ENCODE data around the gene CALHM1.

The CALHM1 gene

DNA sequence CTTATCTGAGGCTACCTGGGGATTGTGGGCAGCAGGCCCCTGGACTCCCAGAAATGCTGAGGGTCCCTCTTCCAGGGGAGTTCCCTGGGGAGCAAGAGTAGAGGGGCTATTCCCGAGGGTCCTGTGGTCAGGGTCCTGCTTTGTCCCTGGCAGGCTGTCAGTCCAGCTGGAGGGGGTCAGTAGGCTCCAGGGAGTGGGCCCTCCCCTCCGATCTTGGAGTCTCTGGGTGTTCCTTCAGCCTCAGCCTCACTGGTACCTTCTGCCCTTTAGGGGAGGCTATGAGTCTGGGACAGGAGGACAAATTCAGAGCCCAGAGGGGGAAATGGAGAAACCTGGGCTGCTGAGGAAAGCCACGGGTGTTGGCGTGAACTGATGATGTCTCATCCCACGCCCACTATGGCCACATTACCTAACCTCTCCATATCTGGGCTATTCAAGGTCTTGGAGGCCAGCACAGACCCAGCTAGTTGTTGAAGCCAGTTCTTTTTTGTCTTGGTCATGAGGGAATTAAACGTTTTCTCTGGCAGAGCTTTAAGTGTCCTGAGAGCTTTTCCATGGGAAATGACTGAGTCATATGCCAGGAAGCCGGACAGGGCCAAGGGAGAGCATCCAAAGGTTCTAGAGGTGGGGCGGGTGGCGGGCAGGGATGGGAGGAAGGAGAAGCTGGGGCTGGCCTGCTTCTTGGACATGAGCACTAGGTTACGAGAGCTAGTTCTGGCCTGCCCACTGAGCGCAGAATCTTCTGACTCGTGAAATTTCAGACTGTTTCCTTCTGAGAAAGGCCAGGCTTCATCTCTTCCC lies 12.7 kb downstream of the CALHM1 start:
- H3K27ac ChIP-seq, result no peak overlapping the region
- TF ChIP-seq, protein P1, sequence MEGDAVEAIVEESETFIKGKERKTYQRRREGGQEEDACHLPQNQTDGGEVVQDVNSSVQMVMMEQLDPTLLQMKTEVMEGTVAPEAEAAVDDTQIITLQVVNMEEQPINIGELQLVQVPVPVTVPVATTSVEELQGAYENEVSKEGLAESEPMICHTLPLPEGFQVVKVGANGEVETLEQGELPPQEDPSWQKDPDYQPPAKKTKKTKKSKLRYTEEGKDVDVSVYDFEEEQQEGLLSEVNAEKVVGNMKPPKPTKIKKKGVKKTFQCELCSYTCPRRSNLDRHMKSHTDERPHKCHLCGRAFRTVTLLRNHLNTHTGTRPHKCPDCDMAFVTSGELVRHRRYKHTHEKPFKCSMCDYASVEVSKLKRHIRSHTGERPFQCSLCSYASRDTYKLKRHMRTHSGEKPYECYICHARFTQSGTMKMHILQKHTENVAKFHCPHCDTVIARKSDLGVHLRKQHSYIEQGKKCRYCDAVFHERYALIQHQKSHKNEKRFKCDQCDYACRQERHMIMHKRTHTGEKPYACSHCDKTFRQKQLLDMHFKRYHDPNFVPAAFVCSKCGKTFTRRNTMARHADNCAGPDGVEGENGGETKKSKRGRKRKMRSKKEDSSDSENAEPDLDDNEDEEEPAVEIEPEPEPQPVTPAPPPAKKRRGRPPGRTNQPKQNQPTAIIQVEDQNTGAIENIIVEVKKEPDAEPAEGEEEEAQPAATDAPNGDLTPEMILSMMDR (conservative IDR thresholded peaks at IDR 0.05), result no peak

DNA sequence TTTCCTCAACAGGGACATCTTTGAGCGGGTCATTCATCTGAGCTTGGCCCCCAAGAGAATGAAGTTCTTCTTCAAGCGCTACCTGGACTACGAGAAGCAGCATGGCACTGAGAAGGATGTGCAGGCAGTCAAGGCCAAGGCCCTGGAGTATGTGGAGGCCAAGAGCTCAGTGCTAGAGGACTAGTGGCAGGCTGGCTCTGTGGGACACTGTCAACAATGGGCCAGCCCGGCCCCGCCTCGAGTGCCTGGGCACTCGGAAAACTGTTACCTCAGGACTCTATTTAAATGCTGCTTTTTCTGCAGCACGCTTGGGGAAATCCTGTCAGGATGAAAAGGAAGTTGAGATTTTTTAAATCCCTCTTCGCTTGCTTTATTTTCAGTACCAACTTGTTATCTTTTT lies 13.3 kb downstream of the CALHM1 start:
- H3K27ac ChIP-seq, result no peak overlapping the region
- TF ChIP-seq, protein P1 (conservative IDR thresholded peaks at IDR 0.05), result no peak

DNA sequence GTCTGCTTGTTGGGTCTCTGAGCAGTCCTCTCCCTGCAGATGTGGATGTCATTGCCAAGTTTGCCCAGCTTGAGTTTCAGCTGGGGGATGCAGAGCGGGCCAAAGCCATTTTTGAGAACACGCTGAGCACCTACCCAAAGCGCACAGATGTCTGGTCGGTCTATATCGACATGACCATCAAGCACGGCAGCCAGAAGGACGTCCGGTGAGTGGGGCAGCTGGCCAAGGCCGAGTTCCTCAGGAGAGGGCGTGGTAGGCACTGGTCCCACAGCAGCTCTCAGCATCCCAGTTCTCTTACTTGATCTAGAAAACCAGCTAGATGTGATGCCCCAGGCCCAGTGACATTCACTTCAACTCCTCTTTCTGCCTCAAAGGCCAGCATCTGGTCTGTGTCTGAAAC lies 14.2 kb downstream of the CALHM1 start:
- TF ChIP-seq, protein P1 (conservative IDR thresholded peaks at IDR 0.05), result no peak

DNA sequence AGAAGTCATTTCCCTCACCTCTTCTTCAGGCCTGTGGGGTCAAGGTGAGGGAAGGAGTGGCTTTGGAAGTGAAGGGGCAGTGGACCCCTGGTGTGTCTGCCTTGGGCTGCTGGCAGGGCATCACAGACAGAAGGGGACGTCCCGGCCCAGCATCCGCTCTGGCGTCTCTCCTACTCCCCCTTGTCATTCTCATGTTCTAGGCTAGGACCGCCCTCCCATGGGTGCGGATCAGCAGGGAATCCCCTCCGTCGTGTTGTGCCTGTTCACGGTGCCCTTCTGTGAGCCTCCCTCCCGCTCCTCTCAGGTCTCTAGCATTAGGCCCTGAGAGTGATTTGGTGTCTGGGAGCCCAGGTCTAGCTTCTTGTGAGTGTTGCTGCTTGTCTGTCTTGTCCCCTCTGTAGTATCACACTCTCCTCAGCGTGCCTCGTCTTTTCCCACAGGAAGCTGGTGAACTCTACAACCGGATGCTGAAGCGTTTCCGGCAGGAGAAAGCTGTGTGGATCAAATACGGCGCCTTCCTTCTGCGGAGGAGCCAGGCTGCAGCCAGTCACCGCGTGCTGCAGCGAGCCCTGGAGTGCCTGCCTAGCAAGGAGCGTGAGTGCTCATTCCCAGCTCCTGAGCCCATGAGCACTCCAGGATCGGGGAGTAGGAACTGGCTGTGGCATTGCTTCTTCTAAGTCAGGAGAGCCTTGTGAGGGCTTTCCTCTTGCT lies 15.1 kb downstream of the CALHM1 start:
- H3K27ac ChIP-seq, result no peak overlapping the region
- TF ChIP-seq, protein P1 (conservative IDR thresholded peaks at IDR 0.05), result no peak

More for the DNA sequence above, 14.2 kb downstream of the CALHM1 start:
- no peak overlapping the region for H3K27ac ChIP-seq

DNA sequence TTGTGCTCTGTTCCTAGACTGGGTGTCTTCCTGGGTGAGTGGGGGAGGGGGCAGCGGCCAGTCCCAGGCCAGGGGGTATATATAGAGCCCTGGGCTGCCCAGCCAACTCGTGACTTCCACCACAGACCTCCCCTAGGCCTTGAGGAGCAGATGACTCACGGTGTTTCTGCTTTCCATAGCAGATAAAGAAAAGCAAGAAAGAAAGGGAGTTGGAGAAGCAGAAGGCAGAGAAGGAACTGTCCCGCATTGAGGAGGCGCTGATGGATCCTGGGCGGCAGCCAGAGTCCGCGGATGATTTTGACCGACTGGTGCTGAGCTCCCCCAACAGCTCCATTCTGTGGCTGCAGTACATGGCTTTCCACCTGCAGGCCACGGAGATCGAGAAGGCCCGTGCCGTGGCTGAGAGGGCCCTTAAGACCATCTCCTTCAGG lies 16.7 kb downstream of the CALHM1 start:
- TF ChIP-seq, protein P1 (conservative IDR thresholded peaks at IDR 0.05), result no peak
- H3K27ac ChIP-seq, result no peak overlapping the region

DNA sequence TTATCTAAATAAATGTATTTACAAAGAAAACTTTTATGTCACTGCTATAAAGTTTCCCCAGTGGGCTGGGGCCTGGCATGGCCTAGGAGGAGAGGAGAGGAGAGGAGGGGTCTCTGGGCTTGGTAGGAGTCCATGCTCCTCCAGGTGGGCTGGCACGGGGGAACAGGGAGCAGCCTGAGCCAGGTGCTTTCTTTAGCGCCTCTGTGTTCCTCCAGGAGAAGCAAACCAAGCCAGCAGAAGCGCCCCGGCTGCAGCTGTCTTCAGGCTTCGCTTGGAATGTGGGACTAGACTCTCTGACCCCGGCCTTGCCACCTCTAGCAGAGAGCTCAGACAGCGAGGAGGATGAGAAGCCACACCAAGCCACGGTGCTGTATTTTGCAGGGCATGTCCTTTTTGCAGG lies 17.1 kb downstream of the CALHM1 start:
- H3K27ac ChIP-seq, result no peak overlapping the region
- TF ChIP-seq, protein P1 (conservative IDR thresholded peaks at IDR 0.05), result no peak

DNA sequence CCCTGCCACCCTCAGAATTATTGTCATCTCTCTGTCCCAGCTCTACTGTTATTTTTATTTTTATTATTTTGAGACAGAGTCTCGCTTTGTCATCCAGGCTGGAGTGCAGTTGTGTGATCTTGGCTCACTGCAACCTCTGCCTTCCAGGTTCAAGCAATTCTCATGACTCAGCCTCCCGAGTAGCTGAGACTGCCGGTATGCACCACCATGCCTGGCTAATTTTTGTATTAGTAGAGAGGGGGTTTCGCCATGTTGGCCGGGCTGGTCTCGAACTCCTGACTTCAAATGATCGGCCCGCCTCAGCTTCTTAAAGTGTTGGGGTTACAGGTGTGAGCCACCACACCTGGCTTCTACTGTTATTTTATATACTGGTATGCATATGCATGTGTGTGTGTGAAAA lies 17.5 kb downstream of the CALHM1 start:
- H3K27ac ChIP-seq, result no peak overlapping the region
- TF ChIP-seq, protein P1 (conservative IDR thresholded peaks at IDR 0.05), result no peak

All from VCaP (cell line).